ENCODE measurements around the gene CRB2. TPM values are rescaled to one million over a fixed set of nuclear protein-coding genes. Genes with fewer than 3 reads are reported as not detected.
A peak's percentile ranks its signal among the peaks of the same experiment; 100 is the strongest.

CRB2 gene
- total and polyA plus RNA-seq, 2 experiments from 2014 or later = 5.5 to 7.0 TPM

- Histone ChIP-seq H3K4me2 (no peak overlapping the region), H3K36me3 (replicated peaks; ENCODE audit: insufficient read depth, low read depth) (no peaks in the 10 kb centered on the region), H3K4me3 (no peak overlapping the region), H3K9me3 (ENCODE audit: low read depth) (no peaks in the 10 kb centered on the region), H3K27ac (no peak overlapping the region), H3K79me2 (no peaks in the 10 kb centered on the region), H3K9me2 (replicated peaks; ENCODE audit: insufficient read depth) (no peaks in the 10 kb centered on the region), H2AFZ (no peak overlapping the region), H3K4me1 (ENCODE audit: insufficient read depth) (peaks cover 28% of the 10 kb centered on the region), H4K20me1 (ENCODE audit: insufficient read depth, poor library complexity, severe bottlenecking) (no peaks in the 10 kb centered on the region), H3K27me3 (no peaks in the 10 kb centered on the region)
- no peak for DNase-seq (ENCODE audit: low spot score)
- WGBS (ENCODE audit: low lambda C conversion rate, missing lambda C conversion rate) = 52% methylated on average over 9 of the region's 9 CpGs
- TF ChIP-seq EZH2 (IDR thresholded peaks at IDR 0.05; ENCODE audit: borderline replicate concordance) (no peak), CTCF (IDR thresholded peaks at IDR 0.05; ENCODE audit: poor library complexity) (no peak), EZH2phosphoT487 (IDR thresholded peaks at IDR 0.05; ENCODE audit: low read depth, severe bottlenecking, unreplicated experiment) (no peak)
Measured at GRCh38 chr9:123354806-123355508, 1.0 kb upstream of the CRB2 start.

GRCh38 chr9:123356851-123357742 lies 1.1 kb downstream of the CRB2 start:
- no peaks in the 10 kb centered on the region for H3K79me2 ChIP-seq
- no peaks in the 10 kb centered on the region for H3K9me3 ChIP-seq (ENCODE audit: low read depth)
- H2AFZ ChIP-seq = no peak overlapping the region
- TF ChIP-seq EZH2phosphoT487 (IDR thresholded peaks at IDR 0.05; ENCODE audit: low read depth, severe bottlenecking, unreplicated experiment) = no peak
- no peak for TF ChIP-seq EZH2 (IDR thresholded peaks at IDR 0.05; ENCODE audit: borderline replicate concordance)
- peak overlapping the region; percentile 61 for H3K4me2 ChIP-seq
- 56% methylated on average over 16 of the region's 19 CpGs for WGBS (ENCODE audit: low lambda C conversion rate, missing lambda C conversion rate)
- no peaks in the 10 kb centered on the region for H3K9me2 ChIP-seq (replicated peaks; ENCODE audit: insufficient read depth)
- no peak overlapping the region for H3K27ac ChIP-seq
- H3K4me1 ChIP-seq (ENCODE audit: insufficient read depth) = peaks cover 42% of the 10 kb centered on the region
- H3K4me3 ChIP-seq = no peak overlapping the region
- H4K20me1 ChIP-seq (ENCODE audit: insufficient read depth, poor library complexity, severe bottlenecking) = no peaks in the 10 kb centered on the region
- DNase-seq (ENCODE audit: low spot score) = no peak
- no peaks in the 10 kb centered on the region for H3K27me3 ChIP-seq
- no peaks in the 10 kb centered on the region for H3K36me3 ChIP-seq (replicated peaks; ENCODE audit: insufficient read depth, low read depth)

GRCh38 chr9:123357743-123358059 lies 1.7 kb downstream of the CRB2 start:
- H3K27ac ChIP-seq = no peak overlapping the region
- H3K27me3 ChIP-seq = no peaks in the 10 kb centered on the region
- no peak for TF ChIP-seq CTCF (IDR thresholded peaks at IDR 0.05; ENCODE audit: poor library complexity)
- no peak for TF ChIP-seq EZH2 (IDR thresholded peaks at IDR 0.05; ENCODE audit: borderline replicate concordance)
- TF ChIP-seq EZH2phosphoT487 (IDR thresholded peaks at IDR 0.05; ENCODE audit: low read depth, severe bottlenecking, unreplicated experiment) = no peak

More at GRCh38 chr9:123357743-123358059, 1.7 kb downstream of the CRB2 start:
- 88% methylated on average over 2 of the region's 2 CpGs for WGBS (ENCODE audit: low lambda C conversion rate, missing lambda C conversion rate)
- H2AFZ ChIP-seq = no peak overlapping the region
- H3K4me1 ChIP-seq (ENCODE audit: insufficient read depth) = peaks cover 42% of the 10 kb centered on the region
- no peaks in the 10 kb centered on the region for H3K9me3 ChIP-seq (ENCODE audit: low read depth)
- no peaks in the 10 kb centered on the region for H3K9me2 ChIP-seq (replicated peaks; ENCODE audit: insufficient read depth)
- H3K79me2 ChIP-seq = no peaks in the 10 kb centered on the region
- peak overlapping the region; percentile 61 for H3K4me2 ChIP-seq
- no peak overlapping the region for H3K4me3 ChIP-seq
- no peaks in the 10 kb centered on the region for H3K36me3 ChIP-seq (replicated peaks; ENCODE audit: insufficient read depth, low read depth)
- no peaks in the 10 kb centered on the region for H4K20me1 ChIP-seq (ENCODE audit: insufficient read depth, poor library complexity, severe bottlenecking)
- no peak for DNase-seq (ENCODE audit: low spot score)
